Neuronal stem cell (in vitro differentiated cells): ENCODE measurements around the gene CCR4.
A peak's percentile ranks its signal among the peaks of the same experiment; 100 is the strongest.
"Not testable (repeated sequence)": the region's sequence is repeated elsewhere in the genome, so short reads cannot be mapped to it uniquely, and the experiment has no call there.

Experiments used
- DNase-seq: peaks from one replicate; pipeline ENCODE4 v3.0.0-alpha.2; 2013; ENCODE audit warnings: low spot score
- H2AFZ ChIP-seq: one replicate; pipeline ENCODE4 v1.6.1; 2013; ENCODE audit warnings: mild to moderate bottlenecking, low read length, inconsistent platforms
- H2AK5ac ChIP-seq: 2 replicates; pipeline ENCODE4 v1.6.1; 2013; ENCODE audit warnings: low read depth, mild to moderate bottlenecking, inconsistent platforms, low read length, moderate library complexity, mixed read lengths
- H2BK120ac ChIP-seq: 2 replicates; pipeline ENCODE4 v1.6.1; 2013; ENCODE audit warnings: low read depth, mild to moderate bottlenecking, inconsistent platforms, low read length, moderate library complexity, mixed read lengths
- H2BK12ac ChIP-seq: one replicate; pipeline ENCODE4 v1.6.1; 2013; ENCODE audit warnings: low read length, inconsistent platforms
- H2BK15ac ChIP-seq: 2 replicates; pipeline ENCODE4 v1.6.1; 2013; ENCODE audit warnings: mild to moderate bottlenecking, low read length, inconsistent platforms, mixed read lengths
- H2BK5ac ChIP-seq: one replicate; pipeline ENCODE4 v1.6.1; 2013; ENCODE audit warnings: inconsistent platforms, mild to moderate bottlenecking, low read length, moderate library complexity
- H3K14ac ChIP-seq: one replicate; pipeline ENCODE4 v1.6.1; 2013; ENCODE audit warnings: low read length, inconsistent platforms
- H3K18ac ChIP-seq: 2 replicates; pipeline ENCODE4 v1.6.1; 2013; ENCODE audit warnings: low read length, inconsistent platforms
- H3K23ac ChIP-seq: 2 replicates; pipeline ENCODE4 v1.6.1; 2013; ENCODE audit warnings: low read depth, mild to moderate bottlenecking, mixed read lengths, low read length, inconsistent platforms; ENCODE audit not compliant: poor library complexity
- H3K27ac ChIP-seq: replicated peaks from 3 replicates; pipeline ENCODE4 v1.5.1; 2013; ENCODE audit warnings: low read length, inconsistent platforms
- H3K27me3 ChIP-seq, 3 experiments: 2 replicates each; pipeline ENCODE4 v1.6.1; 2013; ENCODE audit warnings: low read length in 3 of 3, mild to moderate bottlenecking in 2 of 3, inconsistent platforms in 1 of 3, low read depth in 1 of 3, mixed read lengths in 1 of 3, moderate library complexity in 1 of 3; ENCODE audit not compliant: control insufficient read depth in 3 of 3, insufficient read depth in 3 of 3
- H3K36me3 ChIP-seq, 2 donors: replicated peaks in 1 of 2; 2 replicates each; pipeline ENCODE4 v1.6.1; 2013; ENCODE audit warnings: low read length in 2 of 2; ENCODE audit not compliant: control insufficient read depth in 2 of 2, insufficient read depth in 2 of 2
- H3K4ac ChIP-seq: 2 replicates; pipeline ENCODE4 v1.6.1; 2013; ENCODE audit warnings: inconsistent platforms, mild to moderate bottlenecking, low read length, moderate library complexity
- H3K4me1 ChIP-seq, 2 donors: 1 replicate in 1 of 2; 2 replicates in 1 of 2; pipeline ENCODE4 v1.6.1; 2013; ENCODE audit warnings: low read length in 2 of 2, low read depth in 1 of 2; ENCODE audit not compliant: control insufficient read depth in 2 of 2, insufficient read depth in 1 of 2
- H3K4me2 ChIP-seq: one replicate; pipeline ENCODE4 v1.6.1; 2013; ENCODE audit warnings: mild to moderate bottlenecking, low read length, inconsistent platforms; ENCODE audit not compliant: insufficient read depth, poor library complexity, severe bottlenecking
- H3K4me3 ChIP-seq, 2 donors: 2 replicates each; pipeline ENCODE4 v1.5.1; 2013; ENCODE audit warnings: low read length in 2 of 2, mild to moderate bottlenecking in 2 of 2, inconsistent platforms in 1 of 2, moderate library complexity in 1 of 2
- H3K79me1 ChIP-seq: one replicate; pipeline ENCODE4 v1.6.1; 2013; ENCODE audit warnings: low read depth, mild to moderate bottlenecking, inconsistent platforms, low read length, moderate library complexity
- H3K9ac ChIP-seq: one replicate; pipeline ENCODE4 v1.6.1; 2013; ENCODE audit warnings: mild to moderate bottlenecking, low read depth, low read length, inconsistent platforms; ENCODE audit not compliant: poor library complexity
- H3K9me3 ChIP-seq, 2 donors: replicated peaks in 1 of 2; 2 replicates each; pipeline versions ENCODE3 to v1.6.1; 2013; ENCODE audit warnings: low read length in 2 of 2, mild to moderate bottlenecking in 2 of 2, inconsistent platforms in 1 of 2, low read depth in 1 of 2, mixed read lengths in 1 of 2, moderate library complexity in 1 of 2; ENCODE audit not compliant: control insufficient read depth in 2 of 2, insufficient read depth in 1 of 2
- H4K8ac ChIP-seq: one replicate; pipeline ENCODE4 v1.6.1; 2013; ENCODE audit warnings: low read depth, mild to moderate bottlenecking, inconsistent platforms, low read length, moderate library complexity
- H4K91ac ChIP-seq: one replicate; pipeline ENCODE4 v1.6.1; 2013; ENCODE audit warnings: low read length, low read depth, mild to moderate bottlenecking, inconsistent platforms; ENCODE audit not compliant: poor library complexity
- WGBS, 2 donors: extraction: QIAGEN DNeasy Blood & Tissue Kit; methylation state at CpG; one replicate each; pipeline ENCODE4 v1.1.7; 2013; ENCODE audit warnings: missing lambda C conversion rate in 2 of 2, mixed read lengths in 1 of 2; ENCODE audit not compliant: insufficient read length in 2 of 2, insufficient replicate concordance in 1 of 2; ENCODE audit errors: extremely low coverage in 2 of 2; 5-methylcytosine and 5-hydroxymethylcytosine counted together

CCR4 gene

DNA sequence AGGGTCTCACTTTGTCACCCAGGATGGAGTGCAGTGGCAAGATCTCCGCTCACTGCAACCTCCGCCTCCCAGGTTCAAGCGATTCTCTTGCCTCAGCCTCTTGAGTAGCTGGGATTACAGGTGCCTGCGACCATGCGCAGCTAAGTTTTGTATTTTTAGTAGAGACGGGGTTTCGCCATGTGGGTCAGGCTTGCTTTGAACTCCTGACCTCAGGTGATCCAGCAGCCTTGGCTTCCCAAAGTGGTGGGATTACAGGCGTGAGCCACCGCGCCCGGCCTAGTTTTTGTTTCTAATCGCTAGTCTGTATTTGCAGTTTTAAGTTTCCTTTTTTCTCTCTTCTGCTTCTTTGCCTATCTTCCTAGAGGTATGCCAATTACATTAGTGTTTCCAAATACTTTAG, 5.8 kb upstream of the CCR4 start:
- H3K79me1 ChIP-seq, H2AFZ ChIP-seq, H2BK120ac ChIP-seq, H3K4me3 ChIP-seq, H3K18ac ChIP-seq, H2BK5ac ChIP-seq, H3K23ac ChIP-seq, H2BK15ac ChIP-seq, H3K4me2 ChIP-seq, H3K4me1 ChIP-seq, DNase-seq, H2AK5ac ChIP-seq, H4K8ac ChIP-seq, H4K91ac ChIP-seq, H3K4ac ChIP-seq, H3K36me3 ChIP-seq, H2BK12ac ChIP-seq, H3K9me3 ChIP-seq, H3K14ac ChIP-seq, H3K9ac ChIP-seq, H3K27ac ChIP-seq, H3K27me3 ChIP-seq: not testable (repeated sequence)
- WGBS, 2 donors, result no CpG with 5 or more reads among the region's 12 CpGs

- H3K23ac ChIP-seq, result no peak overlapping the region
- no CpG with 5 or more reads among the region's 5 CpGs for WGBS, 2 donors
These were observed 4.3 kb upstream of the CCR4 start for GRCh38 chr3:32946973-32947788.

DNA sequence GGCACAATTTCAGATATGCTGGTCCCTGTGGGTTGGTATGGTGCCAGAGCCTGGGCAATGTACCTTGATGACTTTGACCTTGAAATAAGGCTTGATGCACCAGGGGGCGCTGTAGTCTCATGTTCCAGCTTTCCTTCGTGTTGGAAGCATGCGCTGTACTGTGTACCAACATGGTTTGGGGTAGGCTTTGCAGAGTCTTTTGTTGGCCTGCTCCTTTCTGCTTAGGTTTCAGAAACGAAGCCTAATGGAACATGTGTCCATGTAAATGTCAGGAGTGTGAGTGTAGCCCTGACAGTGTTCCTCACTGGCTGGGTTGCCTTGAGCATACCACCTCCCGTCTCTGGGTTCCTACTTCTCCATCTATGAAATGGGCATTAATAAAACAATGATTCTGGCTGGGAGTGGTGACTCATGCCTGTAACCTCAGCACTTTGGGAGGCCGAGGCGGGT, 3.6 kb upstream of the CCR4 start:
- Histone ChIP-seq H3K36me3 (no peaks in the 10 kb centered on the region), H3K27ac (no peak overlapping the region), H3K4me3 (no peak overlapping the region), H3K79me1 (no peaks in the 10 kb centered on the region), H2BK12ac (no peak overlapping the region), H3K14ac (no peak overlapping the region), H4K91ac (no peak overlapping the region), H3K4me1 (peaks cover 0 to 1% of the 10 kb centered on the region in 2 donors), H2BK120ac (no peak overlapping the region), H3K27me3 (peaks cover 0 to 2% (median 0%) of the 10 kb centered on the region in 3 experiments), H3K18ac (no peak overlapping the region), H3K9ac (no peak overlapping the region), H3K4ac (no peak overlapping the region), H2BK5ac (no peak overlapping the region), H3K9me3 (no peaks in the 10 kb centered on the region), H2BK15ac (no peak overlapping the region), H3K4me2 (no peak overlapping the region), H2AK5ac (no peak overlapping the region), H4K8ac (no peak overlapping the region), H2AFZ (no peak overlapping the region), H3K23ac (no peak overlapping the region)
- no CpG with 5 or more reads among the region's 7 CpGs for WGBS, 2 donors
- DNase-seq, result peak; percentile 63

More at GRCh38 chr3:32946973-32947788, 4.3 kb upstream of the CCR4 start:
- DNase-seq, result no peak
- Histone ChIP-seq H2BK12ac (no peak overlapping the region), H4K91ac (no peak overlapping the region), H2BK15ac (no peak overlapping the region), H3K27me3 (peaks cover 0 to 2% (median 0%) of the 10 kb centered on the region in 3 experiments), H3K4me1 (peaks cover 0 to 1% of the 10 kb centered on the region in 2 donors), H3K4me3 (no peak overlapping the region), H3K18ac (no peak overlapping the region), H2BK5ac (no peak overlapping the region), H2BK120ac (no peak overlapping the region), H3K4ac (no peak overlapping the region), H2AFZ (no peak overlapping the region), H2AK5ac (no peak overlapping the region), H3K9me3 (no peaks in the 10 kb centered on the region), H3K4me2 (no peak overlapping the region), H3K36me3 (no peaks in the 10 kb centered on the region), H4K8ac (no peak overlapping the region), H3K9ac (no peak overlapping the region), H3K27ac (no peak overlapping the region), H3K79me1 (no peaks in the 10 kb centered on the region), H3K14ac (no peak overlapping the region)

DNA sequence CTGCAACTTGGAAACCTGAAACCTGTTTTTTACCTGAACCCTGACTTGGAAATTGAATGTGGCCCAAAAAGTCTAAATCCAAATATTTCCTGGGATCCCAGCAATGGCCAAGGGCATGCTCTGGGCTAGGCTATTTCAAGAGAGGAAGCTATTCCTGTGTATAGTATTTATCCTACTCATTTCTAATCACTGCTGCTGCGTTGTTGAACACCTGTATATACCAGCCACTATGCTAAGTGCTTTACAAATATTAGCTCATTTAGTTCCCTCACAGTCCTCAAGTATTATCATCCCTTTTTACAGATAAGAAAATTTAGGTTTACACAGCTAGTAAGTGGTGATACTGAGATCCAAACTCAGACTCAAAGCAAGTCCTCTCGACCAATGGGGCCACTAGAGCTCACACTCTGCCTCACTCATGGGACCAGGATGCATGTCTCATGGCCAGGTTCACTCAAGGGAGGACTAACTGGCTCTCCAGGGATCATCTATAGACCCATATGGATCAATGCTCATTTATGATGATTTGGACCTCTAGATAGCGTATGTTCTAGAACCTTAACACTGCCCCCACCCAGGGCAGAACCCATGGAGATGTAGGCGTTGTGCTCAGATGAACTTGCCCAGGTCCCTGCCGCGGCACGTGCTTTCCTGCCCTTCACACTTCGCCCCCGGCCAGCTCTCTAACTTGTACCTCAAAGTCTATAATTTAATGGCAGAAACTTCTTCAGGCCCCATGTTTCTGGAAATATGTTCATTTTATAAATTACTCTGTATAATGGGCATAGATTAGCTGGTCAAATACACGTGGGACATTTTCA, 2.6 kb upstream of the CCR4 start:
- H3K27ac ChIP-seq, result no peak overlapping the region
- H3K14ac ChIP-seq, result no peak overlapping the region
- H3K23ac ChIP-seq, result no peak overlapping the region
- no peak overlapping the region for H2AK5ac ChIP-seq
- no peak overlapping the region for H4K8ac ChIP-seq
- no peak overlapping the region for H3K9ac ChIP-seq
- H3K4me2 ChIP-seq, result no peak overlapping the region
- no peaks in the 10 kb centered on the region for H3K9me3 ChIP-seq
- WGBS, 2 donors, result no CpG with 5 or more reads among the region's 10 CpGs
- no peak overlapping the region for H3K18ac ChIP-seq
- no peaks in the 10 kb centered on the region for H3K36me3 ChIP-seq
- H2BK120ac ChIP-seq, result no peak overlapping the region
- H3K4ac ChIP-seq, result no peak overlapping the region
- H2BK12ac ChIP-seq, result no peak overlapping the region
- H3K27me3 ChIP-seq, result peaks cover 0 to 2% (median 0%) of the 10 kb centered on the region in 3 experiments
- H2BK5ac ChIP-seq, result no peak overlapping the region
- no peak overlapping the region for H2AFZ ChIP-seq
- no peaks in the 10 kb centered on the region for H3K79me1 ChIP-seq
- peaks cover 0 to 1% of the 10 kb centered on the region in 2 donors for H3K4me1 ChIP-seq
- H4K91ac ChIP-seq, result no peak overlapping the region
- H3K4me3 ChIP-seq, result no peak overlapping the region
- no peak overlapping the region for H2BK15ac ChIP-seq
- DNase-seq, result no peak
